Lung (tissue), 12 donors: Measurements from ENCODE around the gene NLRP9. TPM values are rescaled to one million over a fixed set of nuclear protein-coding genes. Genes with fewer than 3 reads are reported as not detected.

Experiments used
- ATAC-seq: fragments of 200-7000 bp; cut with Tn5 transposase; one replicate; pipeline ENCODE4 v1.9.1; 2020; ENCODE audit warnings: moderate number of reproducible peaks; ENCODE audit not compliant: insufficient read depth, low FRiP score
- DNase-seq, 3 donors: peaks; one replicate each; pipeline ENCODE4 v3.0.0-alpha.2; 2013 to 2017
- H3K27ac ChIP-seq, 2 donors: one replicate each; pipeline ENCODE4 v1.5.1; 2013; ENCODE audit warnings: mild to moderate bottlenecking in 2 of 2, moderate library complexity in 2 of 2, control low read depth in 1 of 2, inconsistent platforms in 1 of 2, low read depth in 1 of 2, low read length in 1 of 2
- H3K27me3 ChIP-seq, 3 donors: one replicate each; pipeline ENCODE4 v1.5.1; 2013; ENCODE audit warnings: low read length in 2 of 3; ENCODE audit not compliant: control insufficient read depth in 3 of 3, insufficient read depth in 3 of 3
- H3K36me3 ChIP-seq, 4 donors: one replicate each; pipeline ENCODE4 v1.5.1; 2013; ENCODE audit warnings: low read length in 4 of 4, mild to moderate bottlenecking in 1 of 4, moderate library complexity in 1 of 4; ENCODE audit not compliant: control insufficient read depth in 4 of 4, insufficient read depth in 4 of 4
- H3K4me1 ChIP-seq, 5 donors: one replicate each; pipeline ENCODE4 v1.5.1; 2013; ENCODE audit warnings: low read length in 5 of 5, mild to moderate bottlenecking in 2 of 5, moderate library complexity in 1 of 5; ENCODE audit not compliant: control insufficient read depth in 5 of 5, insufficient read depth in 5 of 5
- H3K4me3 ChIP-seq: one replicate; pipeline ENCODE4 v1.5.1; 2013; ENCODE audit warnings: mild to moderate bottlenecking, control low read depth, moderate library complexity
- H3K9ac ChIP-seq, 2 donors: one replicate each; pipeline ENCODE4 v1.5.1; 2013; ENCODE audit warnings: low read length in 2 of 2, control low read depth in 1 of 2; ENCODE audit not compliant: insufficient read depth in 1 of 2
- H3K9me3 ChIP-seq, 4 donors: one replicate each; pipeline ENCODE4 v1.5.1; 2013; ENCODE audit warnings: low read length in 3 of 4, mild to moderate bottlenecking in 1 of 4, moderate library complexity in 1 of 4; ENCODE audit not compliant: control insufficient read depth in 4 of 4, insufficient read depth in 3 of 4
- CTCF ChIP-seq: IDR thresholded peaks from 2 replicates; pipeline ENCODE4 v1.5.1; 2012; ENCODE audit warnings: mild to moderate bottlenecking; ENCODE audit errors: control extremely low read depth, extremely low read depth
- WGBS, 2 donors: extraction: QIAGEN DNeasy Blood & Tissue Kit; methylation state at CpG; one replicate each; pipeline ENCODE4 v1.1.7; 2013; 5-methylcytosine and 5-hydroxymethylcytosine counted together
- polyA plus RNA-seq, 2 donors: library from polyadenylated mRNA; stranded (reverse); fragments of 200-250 nt; gene quantifications; one replicate each; pipeline ENCODE4 v1.2.1, GENCODE V29; 2013
- total RNA-seq, 2 donors: library from RNA; depleted of rRNA in 1 of 2; stranded (reverse); fragments of >200 nt in 1 of 2; gene quantifications; one replicate each; pipeline ENCODE4 v1.2.1, GENCODE V29; 2014 to 2021
- donor health status: control.
- donor health status: control.
- donor health status: Bipolar disorder and iron deficiency.
- donor health status: healthy.
- donor health status: DM: yes; HTN: yes; CAD: no.

Gene NLRP9
- total and polyA plus RNA-seq, 4 donors = not detected

- no peaks in the 10 kb centered on the region for H3K9me3 ChIP-seq
- WGBS, 2 donors = 62 to 85% methylated on average over 2 of the region's 3 CpGs
- no peak overlapping the region for H3K27ac ChIP-seq
- no peak overlapping the region for H3K4me3 ChIP-seq
- H3K9ac ChIP-seq = no peak overlapping the region
- no peaks in the 10 kb centered on the region for H3K27me3 ChIP-seq
- DNase-seq = no peak
- no peaks in the 10 kb centered on the region for H3K4me1 ChIP-seq
- ATAC-seq = no peak
- no peaks in the 10 kb centered on the region for H3K36me3 ChIP-seq
- no peak for TF ChIP-seq CTCF
These were observed 25.2 kb downstream of the NLRP9 start for GRCh38 chr19:55712804-55713631.

DNA sequence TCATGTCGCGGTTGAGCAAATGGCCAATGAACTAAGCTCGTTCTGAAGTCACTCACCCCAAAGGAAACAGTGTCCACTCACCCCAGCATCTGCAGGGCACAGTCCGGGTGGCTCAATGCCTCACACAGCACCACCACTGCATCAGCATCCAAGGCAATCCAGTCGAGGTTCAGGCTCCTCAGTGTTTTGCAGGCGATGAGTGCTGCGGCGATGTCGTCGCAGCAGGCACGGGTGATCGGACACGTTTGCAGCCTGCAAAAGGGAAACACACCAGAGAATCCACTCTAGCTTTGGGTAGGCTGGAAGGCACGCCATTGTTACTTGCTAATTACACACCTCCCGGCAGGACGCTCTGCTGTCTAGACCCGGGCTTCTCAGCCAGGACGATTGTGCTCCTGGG lies 26.5 kb downstream of the NLRP9 start:
- H3K27me3 ChIP-seq = no peaks in the 10 kb centered on the region
- no peak overlapping the region for H3K4me3 ChIP-seq
- H3K36me3 ChIP-seq = no peaks in the 10 kb centered on the region
- no peak overlapping the region for H3K9ac ChIP-seq
- H3K9me3 ChIP-seq = peaks cover 0 to 1% (median 0%) of the 10 kb centered on the region in 4 donors
- no peaks in the 10 kb centered on the region for H3K4me1 ChIP-seq
- DNase-seq (no peak), ATAC-seq (no peak)
- TF ChIP-seq CTCF = no peak
- WGBS, 2 donors = 74 to 81% methylated on average over 18 of the region's 18 CpGs
- H3K27ac ChIP-seq = no peak overlapping the region

DNA sequence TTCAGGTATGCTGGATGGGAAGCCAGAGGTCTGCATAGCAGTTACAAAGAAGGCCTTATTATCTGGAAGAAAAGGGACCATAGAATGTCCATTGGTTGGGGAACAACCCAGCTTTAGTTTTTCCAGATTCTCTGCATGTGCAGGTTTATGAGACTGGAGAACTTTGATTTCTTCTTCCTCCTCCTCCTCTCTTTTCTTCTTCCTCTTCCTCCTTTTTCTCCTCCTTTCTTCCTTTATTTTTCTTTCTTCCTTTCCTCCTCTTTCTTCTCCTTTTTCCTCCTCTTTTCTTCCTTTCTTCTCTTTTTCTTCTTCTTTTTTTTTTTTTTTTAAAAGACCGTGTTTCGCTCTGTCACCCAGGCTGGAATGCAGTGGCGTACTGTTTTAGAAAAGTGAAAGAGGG lies 32.2 kb downstream of the NLRP9 start:
- DNase-seq = no peak
- Histone ChIP-seq H3K27ac (no peak overlapping the region), H3K9ac (no peak overlapping the region), H3K36me3 (peaks cover 0 to 6% (median 4%) of the 10 kb centered on the region in 4 donors), H3K4me1 (no peaks in the 10 kb centered on the region), H3K9me3 (peaks cover 0 to 1% (median 0%) of the 10 kb centered on the region in 4 donors), H3K4me3 (no peak overlapping the region), H3K27me3 (no peaks in the 10 kb centered on the region)
- WGBS, 2 donors = 87 to 96% methylated on average over 3 of the region's 3 CpGs
- no peak for TF ChIP-seq CTCF
- ATAC-seq = no peak
